Measurements from ENCODE around the gene TYROBP. TPM values are rescaled to one million over a fixed set of nuclear protein-coding genes. Genes with fewer than 3 reads are reported as not detected.
"Not testable (repeated sequence)": the region's sequence is repeated elsewhere in the genome, so short reads cannot be mapped to it uniquely, and the experiment has no call there.

TYROBP gene
- polyA plus RNA-seq, 4 donors, result 8.4 to 12.6 (median 8.8) TPM

- DNase-seq (ENCODE audit: low read depth in 4 of 4, low spot score in 3 of 4), result no peak
Observed at GRCh38 chr19:35879068-35879467, 29.0 kb downstream of the TYROBP start.

GRCh38 chr19:35874392-35874930, 33.6 kb downstream of the TYROBP start:
- DNase-seq (ENCODE audit: low read depth in 4 of 4, low spot score in 3 of 4), result no peak

GRCh38 chr19:35872180-35872579, 35.9 kb downstream of the TYROBP start:
- DNase-seq (ENCODE audit: low read depth in 4 of 4, low spot score in 3 of 4), result no peak

- no peak for DNase-seq (ENCODE audit: low read depth in 4 of 4, low spot score in 3 of 4)
Observed at GRCh38 chr19:35871611-35872010, 36.5 kb downstream of the TYROBP start.

DNA sequence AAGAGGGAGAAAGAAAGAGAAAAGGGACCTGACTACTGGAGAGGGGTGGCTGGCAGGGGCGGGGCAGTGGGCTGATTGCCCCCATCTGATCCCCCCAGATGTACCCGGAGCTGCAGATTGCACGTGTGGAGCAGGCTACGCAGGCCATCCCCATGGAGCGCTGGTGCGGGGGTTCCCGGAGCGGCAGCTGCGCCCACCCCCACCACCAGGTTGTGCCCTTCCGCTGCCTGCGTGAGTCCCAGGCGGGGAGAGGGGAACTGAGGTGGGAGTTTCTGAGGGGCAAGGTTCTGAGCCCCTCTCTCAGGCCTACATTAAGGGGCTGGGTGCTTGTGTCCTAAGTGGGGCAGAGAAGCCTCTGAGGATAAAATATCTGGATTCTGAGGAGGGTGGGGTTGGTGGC, 37.3 kb downstream of the TYROBP start:
- DNase-seq (ENCODE audit: low read depth in 4 of 4, low spot score in 3 of 4), result no peak

GRCh38 chr19:35870124-35870736, 37.9 kb downstream of the TYROBP start:
- DNase-seq (ENCODE audit: low read depth in 4 of 4, low spot score in 3 of 4), result not testable (repeated sequence)

- DNase-seq (ENCODE audit: low read depth in 4 of 4, low spot score in 3 of 4), result no peak
Observed at GRCh38 chr19:35869327-35870123, 38.6 kb downstream of the TYROBP start.

GRCh38 chr19:35868823-35869326, 39.2 kb downstream of the TYROBP start:
- DNase-seq (ENCODE audit: low read depth in 4 of 4, low spot score in 3 of 4), result no peak

- no peak for DNase-seq (ENCODE audit: low read depth in 4 of 4, low spot score in 3 of 4)
Observed at GRCh38 chr19:35868172-35868822, 39.8 kb downstream of the TYROBP start, which contains the start of gene APLP1. TSS of gene APLP1 (plus strand) at chr19:35868574. CDS start at chr19:35868637, 63 bp downstream.

- DNase-seq (ENCODE audit: low read depth in 4 of 4, low spot score in 3 of 4), result no peak
Observed at GRCh38 chr19:35863018-35863417, 45.1 kb downstream of the TYROBP start.

- no peak for DNase-seq (ENCODE audit: low read depth in 4 of 4, low spot score in 3 of 4)
Observed at GRCh38 chr19:35862528-35862927, 45.6 kb downstream of the TYROBP start.

GRCh38 chr19:35861640-35862160, 46.4 kb downstream of the TYROBP start:
- DNase-seq (ENCODE audit: low read depth in 4 of 4, low spot score in 3 of 4), result no peak

DNA sequence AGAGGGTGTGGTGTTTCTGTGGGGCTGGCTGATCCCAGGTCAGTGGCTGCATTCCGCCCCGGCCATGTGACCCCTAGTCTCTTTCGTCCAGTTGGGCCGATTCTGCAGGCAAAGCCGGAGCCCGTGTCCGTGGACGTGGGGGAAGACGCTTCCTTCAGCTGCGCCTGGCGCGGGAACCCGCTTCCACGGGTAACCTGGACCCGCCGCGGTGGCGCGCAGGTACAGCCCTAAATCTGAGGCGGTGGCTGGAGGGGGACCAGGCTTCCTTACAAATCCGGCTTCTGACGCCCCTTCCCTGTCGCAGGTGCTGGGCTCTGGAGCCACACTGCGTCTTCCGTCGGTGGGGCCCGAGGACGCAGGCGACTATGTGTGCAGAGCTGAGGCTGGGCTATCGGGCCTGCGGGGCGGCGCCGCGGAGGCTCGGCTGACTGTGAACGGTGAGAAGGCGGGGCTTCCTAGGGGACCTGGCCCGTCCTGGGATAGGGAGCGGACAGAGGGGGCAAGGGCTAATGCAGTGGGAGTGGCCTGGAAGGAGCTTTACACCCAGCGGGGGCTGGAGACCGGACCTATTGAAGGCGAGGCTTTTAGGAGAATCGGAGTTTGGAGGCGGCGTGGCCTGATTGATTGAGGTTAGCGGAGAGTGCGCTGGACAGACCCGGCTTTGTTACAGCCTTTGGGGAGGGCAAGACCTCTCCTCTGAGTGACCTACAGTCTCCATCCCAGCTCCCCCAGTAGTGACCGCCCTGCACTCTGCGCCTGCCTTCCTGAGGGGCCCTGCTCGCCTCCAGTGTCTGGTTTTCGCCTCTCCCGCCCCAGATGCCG, 47.1 kb downstream of the TYROBP start:
- no peak for DNase-seq (ENCODE audit: low read depth in 4 of 4, low spot score in 3 of 4)

DNA sequence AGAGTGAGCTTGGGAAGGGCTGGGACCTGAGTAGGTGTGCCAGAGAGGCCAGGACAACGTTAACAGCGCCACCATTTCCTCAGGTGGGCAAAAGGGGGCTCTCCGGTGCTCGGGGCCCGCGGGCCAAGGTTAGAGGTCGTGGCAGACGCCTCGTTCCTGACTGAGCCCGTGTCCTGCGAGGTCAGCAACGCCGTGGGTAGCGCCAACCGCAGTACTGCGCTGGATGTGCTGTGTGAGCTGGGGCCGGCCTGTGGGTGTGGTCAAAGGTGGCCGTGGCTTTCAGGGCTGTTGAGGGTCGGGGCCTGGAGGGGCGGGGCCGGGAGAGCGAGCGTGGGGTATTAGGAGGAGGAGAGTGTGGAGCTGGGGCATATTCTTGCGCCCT, 47.7 kb downstream of the TYROBP start:
- no peak for DNase-seq (ENCODE audit: low read depth in 4 of 4, low spot score in 3 of 4)

DNA sequence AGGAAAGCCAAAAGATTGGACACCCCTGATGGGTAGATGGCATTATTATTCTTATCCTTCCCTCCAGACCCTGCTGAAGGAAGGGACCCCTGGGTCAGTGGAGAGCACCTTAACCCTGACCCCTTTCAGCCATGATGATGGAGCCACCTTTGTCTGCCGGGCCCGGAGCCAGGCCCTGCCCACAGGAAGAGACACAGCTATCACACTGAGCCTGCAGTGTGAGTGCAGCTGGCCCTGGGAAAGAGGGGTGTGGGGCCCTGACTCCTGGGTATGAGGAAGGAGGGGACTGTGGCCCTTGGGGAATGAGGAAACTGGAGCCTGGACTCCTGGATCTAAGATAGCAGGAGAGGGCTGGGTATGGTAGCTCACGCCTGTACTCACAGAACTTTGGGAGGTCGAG, 48.7 kb downstream of the TYROBP start:
- no peak for DNase-seq (ENCODE audit: low read depth in 4 of 4, low spot score in 3 of 4)

DNA sequence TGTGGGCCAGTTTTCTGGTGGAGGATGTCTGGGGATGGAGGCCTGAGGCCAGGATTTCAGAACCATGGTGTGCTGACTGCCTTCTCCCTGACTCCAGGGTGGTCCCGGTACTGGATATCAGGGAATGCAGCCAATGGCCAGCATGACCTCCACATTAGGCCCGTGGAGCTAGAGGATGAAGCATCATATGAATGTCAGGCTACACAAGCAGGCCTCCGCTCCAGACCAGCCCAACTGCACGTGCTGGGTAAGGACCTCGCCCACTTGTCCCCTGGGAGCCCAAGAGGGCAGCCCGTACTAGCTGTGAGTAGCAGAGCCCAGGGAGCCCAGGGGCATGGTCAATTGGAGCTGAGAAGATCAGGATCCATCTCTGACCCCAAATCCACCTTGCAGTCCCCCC, 49.8 kb downstream of the TYROBP start:
- no peak for DNase-seq (ENCODE audit: low read depth in 4 of 4, low spot score in 3 of 4)

GRCh38 chr19:35856546-35857149, 51.4 kb downstream of the TYROBP start, which contains the start of gene KIRREL2:
TSS of gene KIRREL2 (plus strand) at chr19:35856911. CDS start at chr19:35857120, 209 bp downstream.
- DNase-seq (ENCODE audit: low read depth in 4 of 4, low spot score in 3 of 4), result no peak
